Stimulated activated CD8-positive, alpha-beta memory T cell treated with anti-CD3 and anti-CD28 coated beads, Interleukin-4, amount 100 ng/mL, for 1 hour (primary cell): Measurements from ENCODE around the gene IGSF22.
A peak's percentile ranks its signal among the peaks of the same experiment; 100 is the strongest.

Source experiments
- DNase-seq, 2 donors: peaks; one replicate each; pipeline ENCODE4 v3.0.0-alpha.2; 2020; ENCODE audit warnings: low read depth in 2 of 2, low spot score in 1 of 2

The IGSF22 gene

DNA sequence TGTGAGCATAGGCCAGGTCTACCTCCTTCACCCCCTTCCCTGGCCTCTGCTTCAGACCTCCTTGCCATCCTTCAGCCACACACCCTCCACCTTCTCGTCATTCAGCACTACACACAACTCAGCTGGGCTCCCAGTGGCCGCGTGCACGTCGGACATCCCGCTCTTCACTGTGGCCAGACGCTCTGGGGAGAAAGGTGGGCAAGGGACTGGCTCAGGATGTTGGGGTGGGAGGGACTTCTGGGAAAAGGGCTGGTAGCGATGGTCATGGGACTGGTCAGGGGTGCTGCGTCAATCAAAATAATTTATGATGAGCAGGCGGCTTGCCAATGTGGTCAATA lies 11.6 kb downstream of the IGSF22 start:
- DNase-seq, result no peak

DNA sequence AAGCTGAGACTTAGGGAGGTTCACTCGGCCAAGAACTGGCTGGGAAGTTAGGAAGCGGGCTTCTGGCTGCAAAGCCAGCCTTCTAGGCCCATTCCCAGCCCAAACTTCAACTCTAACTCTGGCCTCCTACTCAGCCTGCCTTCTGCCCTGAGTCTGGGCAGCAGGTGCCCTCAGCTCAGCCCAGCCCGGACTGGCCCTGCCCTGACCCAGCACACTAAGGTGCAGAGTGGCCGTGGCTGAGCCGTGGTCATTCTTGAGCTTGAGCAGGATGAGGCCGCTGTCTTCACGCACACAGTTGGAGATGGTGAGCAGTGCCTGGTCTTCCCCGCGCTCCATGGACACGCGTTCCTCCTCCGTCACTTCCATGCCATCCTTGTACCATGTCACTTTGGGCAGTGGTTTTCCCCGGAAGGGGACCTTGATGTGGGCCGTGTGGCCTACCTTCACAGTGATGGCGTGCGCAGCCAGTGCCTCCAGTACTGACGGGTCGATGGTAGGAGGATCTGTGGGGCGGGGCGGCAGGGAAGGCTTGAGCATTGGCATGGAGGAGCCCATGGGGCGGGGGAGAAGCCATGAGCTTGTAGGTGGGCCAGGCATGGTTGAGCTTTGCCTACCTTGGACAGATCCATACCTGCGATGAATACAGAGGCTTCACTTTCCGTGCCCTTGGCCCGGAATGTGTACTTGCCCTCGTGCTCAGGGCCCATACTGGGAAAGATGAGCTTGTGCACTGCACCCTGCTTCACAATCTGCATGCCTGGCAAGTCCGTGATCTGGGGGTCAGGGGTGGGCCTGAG lies 12.1 kb downstream of the IGSF22 start:
- no peak for DNase-seq

GRCh38 chr11:18710545-18710944 lies 15.4 kb downstream of the IGSF22 start:
- DNase-seq, result no peak

DNA sequence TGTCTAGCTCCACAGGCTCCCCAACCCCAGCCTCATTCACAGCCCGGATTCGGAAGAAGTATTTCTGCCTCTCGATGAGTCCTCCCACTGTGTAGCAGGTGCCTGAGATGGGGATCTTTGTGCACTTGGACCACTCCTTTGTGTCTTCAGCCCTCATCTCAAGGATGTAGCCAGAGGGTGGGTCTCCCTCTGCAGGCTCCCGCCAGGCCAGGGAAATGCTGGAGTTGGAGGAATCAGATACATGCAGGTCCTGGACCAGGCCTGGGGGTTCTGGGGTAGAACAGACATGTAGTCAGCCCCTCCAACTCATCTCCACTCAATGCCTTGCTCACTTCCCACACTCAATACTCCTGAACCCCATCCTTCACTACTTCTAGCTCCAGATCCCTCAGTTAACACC lies 16.6 kb downstream of the IGSF22 start:
- DNase-seq, result no peak

DNA sequence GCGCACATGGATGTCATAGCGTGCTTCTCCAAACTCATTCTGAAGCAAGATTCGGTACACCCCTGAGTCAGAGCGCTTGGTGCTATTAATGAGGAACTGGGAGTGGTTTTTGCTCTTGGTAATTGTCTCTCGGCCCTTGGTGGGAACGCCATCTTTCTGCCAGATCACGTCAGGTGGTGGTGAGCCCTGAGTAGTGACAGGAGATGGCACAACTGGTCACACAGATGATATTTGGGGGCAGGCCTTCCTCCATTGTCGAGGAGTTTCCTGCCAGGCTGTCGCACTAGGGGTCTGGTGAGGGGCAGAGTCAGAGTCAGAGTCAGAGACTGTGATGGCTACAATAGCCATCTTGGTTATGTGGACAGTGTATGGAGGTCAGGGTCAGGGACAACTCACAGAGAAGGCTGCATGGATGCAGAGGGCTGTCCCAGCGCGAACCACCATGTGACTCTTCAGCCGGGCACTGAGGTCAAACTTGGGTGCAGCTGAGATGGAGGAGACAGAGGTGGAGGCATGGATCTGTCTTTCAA lies 18.1 kb downstream of the IGSF22 start:
- no peak for DNase-seq

- DNase-seq, result peak in 1 of 2 donors; percentile 38
Measured at GRCh38 chr11:18706330-18707243, 19.4 kb downstream of the IGSF22 start.

DNA sequence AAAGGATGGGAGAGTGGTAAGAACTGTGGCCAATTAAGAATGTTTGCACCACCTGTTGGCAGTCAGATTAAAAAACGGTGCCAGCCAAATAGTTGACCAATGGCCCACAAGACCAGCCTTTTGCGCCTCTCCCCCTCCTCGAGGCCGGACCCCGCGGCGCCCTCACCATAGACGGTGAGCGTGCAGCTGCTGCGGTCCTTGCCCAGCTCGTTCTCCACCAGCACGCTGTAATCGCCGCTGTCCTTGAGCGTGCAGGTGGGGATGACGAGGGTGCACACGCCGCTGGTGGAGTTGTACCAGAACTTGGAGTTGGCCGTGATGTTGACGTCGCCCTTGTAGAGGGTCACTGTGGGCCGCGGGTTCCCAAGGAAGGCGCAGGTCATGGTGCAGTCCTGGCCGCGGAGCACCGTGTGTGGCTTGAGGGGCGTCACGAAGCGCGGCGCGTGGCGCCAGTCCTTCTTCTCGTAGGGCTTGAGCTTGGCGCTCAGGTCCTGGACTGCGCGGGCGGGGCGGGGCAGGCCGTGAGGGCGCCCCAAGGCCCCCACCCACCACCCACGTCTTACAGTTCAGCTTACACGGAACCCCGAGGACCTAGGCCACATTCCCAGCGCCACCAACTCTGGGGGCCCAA lies 20.2 kb downstream of the IGSF22 start:
- no peak for DNase-seq

- DNase-seq, result no peak
Measured at GRCh38 chr11:18704698-18705097, 21.3 kb downstream of the IGSF22 start.

DNA sequence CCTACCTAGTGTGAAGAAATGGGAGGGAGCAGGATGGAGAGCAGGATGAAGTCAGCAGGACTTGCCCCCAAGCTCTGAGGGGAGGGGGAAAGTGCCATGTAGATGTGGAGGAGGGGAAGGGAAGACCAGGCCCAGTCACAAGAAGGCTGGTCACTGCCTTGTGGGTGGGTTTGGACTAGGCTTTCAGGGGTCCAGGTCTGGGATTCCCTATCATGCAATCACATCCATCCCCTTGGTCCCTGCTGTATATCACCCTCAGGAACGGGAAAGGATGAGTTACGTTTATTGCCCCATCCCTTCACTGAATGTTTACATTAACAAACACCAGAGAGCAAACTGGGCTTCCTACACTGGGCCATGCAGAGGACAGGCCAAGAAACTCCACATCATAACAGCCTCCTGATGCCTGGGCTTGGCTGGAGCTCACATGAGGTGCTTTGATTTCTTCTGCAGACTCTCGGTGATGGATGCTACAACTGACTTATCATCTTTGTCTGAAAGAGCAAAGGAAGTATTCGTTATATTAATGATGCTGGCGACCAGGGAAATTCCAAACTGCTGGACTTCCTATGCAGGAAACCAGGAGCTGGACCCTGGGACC lies 21.8 kb downstream of the IGSF22 start:
- no peak for DNase-seq

- DNase-seq, result no peak
Measured at GRCh38 chr11:18703001-18703763, 22.8 kb downstream of the IGSF22 start.

DNA sequence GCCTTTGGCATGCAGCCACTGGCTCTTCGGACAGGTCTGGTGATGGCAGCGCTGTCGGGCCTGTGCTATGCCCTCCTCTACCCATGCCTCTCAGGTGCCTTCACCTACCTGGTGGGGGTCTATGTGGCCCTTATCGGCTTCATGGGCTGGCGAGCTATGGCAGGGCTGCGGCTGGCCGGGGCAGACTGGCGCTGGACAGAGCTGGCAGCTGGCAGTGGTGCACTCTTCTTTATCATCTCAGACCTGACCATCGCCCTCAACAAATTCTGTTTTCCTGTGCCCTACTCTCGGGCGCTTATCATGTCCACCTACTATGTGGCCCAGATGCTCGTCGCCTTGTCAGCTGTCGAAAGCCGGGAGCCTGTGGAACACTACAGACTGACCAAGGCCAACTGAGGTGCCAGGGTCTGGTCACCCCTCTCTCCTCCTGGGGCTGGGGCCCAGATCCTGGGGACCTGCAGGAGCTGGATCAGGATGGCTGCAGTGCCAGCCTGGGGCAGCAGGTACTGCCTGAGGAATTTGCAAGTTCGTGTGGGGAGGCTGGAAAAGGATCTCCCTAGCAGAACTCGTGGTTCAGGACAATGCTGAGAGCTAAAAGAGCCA lies 24.3 kb downstream of the IGSF22 start:
- no peak for DNase-seq

- no peak for DNase-seq
Measured at GRCh38 chr11:18700872-18701271, 25.1 kb downstream of the IGSF22 start.

GRCh38 chr11:18700375-18700774 lies 25.6 kb downstream of the IGSF22 start:
- DNase-seq, result no peak

- DNase-seq, result no peak
Measured at GRCh38 chr11:18699848-18700261, 26.1 kb downstream of the IGSF22 start.

GRCh38 chr11:18699269-18699596 lies 26.8 kb downstream of the IGSF22 start:
- no peak for DNase-seq

DNA sequence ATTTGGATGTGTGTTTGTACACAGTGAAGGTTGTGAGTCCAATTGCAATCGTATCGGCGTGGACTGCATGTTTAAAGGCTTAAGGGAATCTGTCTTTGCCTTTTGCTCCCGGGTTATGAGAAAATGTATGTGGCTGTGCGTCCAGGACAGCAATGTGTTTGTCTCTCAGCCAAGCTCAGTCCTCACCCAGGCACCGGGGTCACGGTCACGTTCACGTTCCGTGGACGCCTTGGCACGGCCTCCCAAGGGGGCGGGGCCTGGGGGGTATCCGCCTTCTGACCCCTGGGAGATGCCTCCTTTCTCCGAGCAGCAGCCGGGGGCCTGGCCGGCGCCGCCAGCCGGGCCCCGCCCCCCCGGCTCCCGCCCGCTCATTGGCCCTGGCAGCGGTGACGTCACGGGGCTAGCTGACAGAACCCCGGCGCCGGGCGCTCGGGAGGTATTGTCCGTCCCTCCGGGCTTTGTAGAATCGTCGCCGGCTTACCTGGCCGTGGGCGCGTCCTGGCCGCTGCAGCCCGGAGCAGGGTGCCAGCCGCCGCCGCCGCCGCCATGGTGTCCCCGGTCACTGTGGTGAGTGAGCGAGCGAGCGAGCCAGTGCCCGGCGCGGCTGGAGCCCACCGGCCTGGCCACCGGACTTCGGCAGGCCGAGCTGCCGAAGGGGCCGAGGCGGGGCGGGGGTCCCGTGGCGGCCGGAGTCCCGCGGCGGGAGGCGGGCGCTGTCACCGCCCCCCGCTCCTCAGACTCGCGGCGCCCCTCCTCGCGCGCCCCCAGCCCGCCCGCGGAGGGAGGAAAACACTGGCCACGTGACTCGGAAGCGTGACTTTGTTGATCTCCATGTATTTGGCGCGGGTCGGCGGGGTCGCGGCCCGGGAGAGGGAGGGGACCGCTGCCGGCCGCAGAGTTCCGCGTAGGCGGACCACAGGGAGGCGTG lies 27.4 kb downstream of the IGSF22 start, which contains the start of gene TMEM86A:
Gene TMEM86A (plus strand): TSS at position 439 of the 928 bp plus-strand sequence. CDS start 108 bp downstream, at position 547.
- peak; percentile 73 to 86 for DNase-seq

GRCh38 chr11:18697576-18697975 lies 28.4 kb downstream of the IGSF22 start:
- no peak for DNase-seq

GRCh38 chr11:18696638-18697225 lies 29.3 kb downstream of the IGSF22 start:
- no peak for DNase-seq
